Right forelimb (tissue), 1 donor: ENCODE data around the gene SPRY2.
"Not testable (repeated sequence)": the region's sequence is repeated elsewhere in the genome, so short reads cannot be mapped to it uniquely, and the experiment has no call there.

Source experiments
- DNase-seq: peaks from one replicate; pipeline ENCODE4 v3.0.0-alpha.2; 2018

The SPRY2 gene

DNA sequence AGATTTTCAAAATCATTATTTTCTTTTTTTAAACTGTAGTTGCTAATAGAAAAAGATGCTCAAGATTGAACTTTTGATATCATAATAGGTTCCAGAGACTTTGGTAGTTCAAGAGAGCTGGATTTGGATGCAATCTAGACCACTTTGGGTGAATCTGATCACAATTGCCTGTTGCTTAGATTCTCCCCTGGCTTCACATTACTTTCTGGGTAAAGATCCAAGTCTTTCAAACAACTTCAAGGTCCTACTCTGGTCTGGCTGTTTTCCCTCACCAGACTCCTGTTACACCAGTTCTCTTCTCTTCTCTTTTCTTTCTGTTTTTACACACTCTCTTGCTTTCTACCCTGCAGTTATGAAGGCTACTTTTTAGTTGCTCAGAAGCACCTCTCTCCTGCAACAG is 7.4 kb upstream of the SPRY2 start:
- DNase-seq: no peak

DNA sequence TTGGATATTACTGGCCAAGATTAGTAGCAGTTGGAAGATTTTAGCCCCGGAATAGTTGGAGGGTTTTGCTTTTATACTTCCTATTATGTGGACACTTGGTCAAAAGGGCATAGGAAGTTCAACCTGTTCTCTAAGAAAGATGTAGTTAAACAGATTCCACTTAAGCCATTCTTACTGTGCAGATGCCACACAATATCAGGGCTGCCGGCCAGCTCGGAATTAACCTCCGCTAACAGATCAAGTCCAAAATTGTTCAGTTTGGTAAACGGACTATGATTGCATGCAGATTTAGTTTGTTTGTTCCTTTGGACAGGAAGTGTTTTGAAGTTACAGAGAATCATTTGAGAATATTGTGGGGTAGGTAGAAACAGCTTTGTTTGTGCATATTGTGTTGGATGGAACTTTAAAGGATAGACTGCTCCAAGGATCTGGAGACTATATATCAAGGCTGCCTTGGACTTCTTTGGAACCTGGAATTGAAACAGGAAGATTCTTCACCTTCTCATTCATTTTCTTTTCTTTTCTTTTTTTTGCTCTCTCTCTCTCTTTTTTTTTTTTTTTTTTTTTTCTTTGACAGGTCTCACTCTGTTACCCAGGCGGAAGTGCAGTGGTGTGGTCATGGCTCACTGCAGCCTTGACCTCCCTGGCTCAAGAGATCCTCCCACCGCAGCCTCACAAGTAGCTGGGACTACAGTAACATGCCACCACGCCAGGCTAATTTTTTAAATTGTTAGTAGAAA is 5.0 kb upstream of the SPRY2 start:
- no peak for DNase-seq

DNA sequence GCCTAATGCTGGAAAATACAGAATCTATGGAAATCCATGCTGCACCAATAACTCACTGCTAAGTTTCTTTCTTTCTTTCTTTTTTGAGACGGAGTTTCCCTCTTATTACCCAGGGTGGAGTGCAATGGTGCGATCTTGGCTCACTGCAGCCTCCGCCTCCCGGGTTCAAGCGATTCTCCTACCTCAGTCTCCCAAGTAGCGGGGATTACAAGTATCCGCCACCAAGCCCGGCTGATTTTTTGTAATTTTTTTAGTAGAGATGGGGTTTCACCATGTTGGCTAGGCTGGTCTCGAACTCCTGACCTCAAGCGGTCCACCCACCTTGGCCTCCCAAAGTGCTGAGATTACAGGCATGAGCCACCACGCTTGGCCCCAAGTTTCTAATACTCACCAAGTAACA is 3.1 kb upstream of the SPRY2 start:
- DNase-seq: not testable (repeated sequence)

DNA sequence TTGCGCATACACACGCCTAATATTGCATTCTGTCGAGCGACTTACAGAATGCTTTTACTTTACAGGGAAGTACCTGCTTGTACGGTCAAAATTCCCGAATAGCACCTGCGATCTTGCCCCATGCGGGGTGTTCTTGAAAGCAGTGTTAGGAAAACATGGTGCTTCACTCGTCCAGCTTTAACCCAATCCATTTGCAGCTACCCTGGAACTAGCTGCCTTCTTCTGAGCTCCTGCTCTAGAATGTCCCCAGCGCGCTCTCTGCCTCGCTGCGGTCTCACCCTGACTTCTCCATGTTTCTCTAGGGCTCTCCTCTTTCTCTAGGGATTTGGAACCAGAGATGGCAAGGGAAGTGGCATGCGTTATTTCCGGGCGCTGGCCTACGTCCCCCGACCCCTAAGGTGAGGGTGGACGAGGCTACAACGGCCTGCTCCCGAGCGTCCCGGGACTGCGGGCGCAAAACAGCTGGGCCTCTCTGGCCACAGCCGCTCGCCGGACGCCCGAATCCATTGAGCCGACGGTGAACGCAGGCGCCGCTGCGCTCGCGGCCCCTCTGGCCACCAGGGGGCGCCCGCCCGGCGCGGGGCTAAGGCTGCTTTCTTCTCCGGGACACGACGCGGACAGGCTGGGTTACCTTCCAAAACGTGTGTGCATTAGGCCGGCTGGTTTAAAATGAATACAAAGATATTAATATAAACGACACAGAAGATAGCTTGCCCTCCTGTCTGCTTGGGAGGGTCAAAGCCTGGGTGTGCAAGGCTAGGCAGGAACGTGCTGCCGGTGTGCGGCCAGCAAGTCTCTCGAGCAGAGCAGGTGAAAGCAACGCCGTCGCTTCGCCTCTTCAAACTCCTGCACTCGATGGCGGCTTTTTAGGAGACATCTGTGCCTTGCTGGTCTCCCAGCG is 1.8 kb upstream of the SPRY2 start:
- peak; percentile 96 for DNase-seq

DNA sequence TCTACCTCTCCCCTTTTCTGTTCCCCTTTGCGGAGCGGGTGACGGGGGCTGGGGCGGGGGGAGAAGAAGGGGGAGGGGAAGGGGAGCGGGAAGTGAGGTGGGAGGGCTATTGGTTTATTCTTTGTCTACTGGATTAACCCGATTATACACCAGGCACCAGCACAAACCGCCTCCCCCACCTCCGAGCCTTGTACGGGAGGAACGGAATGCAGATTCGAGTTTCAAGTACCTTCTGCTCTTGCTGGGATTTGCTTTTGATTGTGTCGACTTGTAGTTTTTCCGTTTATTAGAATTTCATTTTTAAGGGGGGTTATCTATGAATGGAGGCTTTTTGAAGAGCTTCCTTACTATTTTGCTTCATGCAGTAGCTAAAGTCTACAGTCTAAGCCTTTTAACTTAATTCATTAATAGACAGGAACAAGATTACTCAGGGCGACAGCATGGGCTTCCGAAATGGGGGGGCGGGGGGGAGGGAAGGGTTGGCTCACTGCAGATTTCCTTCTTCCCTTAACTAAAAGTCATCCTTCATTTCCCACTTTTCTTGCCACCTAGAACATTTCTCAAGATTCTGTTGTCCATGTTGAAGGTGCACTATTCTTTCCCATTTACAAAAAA is 937 bp upstream of the SPRY2 start:
- peak; percentile 86 for DNase-seq

DNA sequence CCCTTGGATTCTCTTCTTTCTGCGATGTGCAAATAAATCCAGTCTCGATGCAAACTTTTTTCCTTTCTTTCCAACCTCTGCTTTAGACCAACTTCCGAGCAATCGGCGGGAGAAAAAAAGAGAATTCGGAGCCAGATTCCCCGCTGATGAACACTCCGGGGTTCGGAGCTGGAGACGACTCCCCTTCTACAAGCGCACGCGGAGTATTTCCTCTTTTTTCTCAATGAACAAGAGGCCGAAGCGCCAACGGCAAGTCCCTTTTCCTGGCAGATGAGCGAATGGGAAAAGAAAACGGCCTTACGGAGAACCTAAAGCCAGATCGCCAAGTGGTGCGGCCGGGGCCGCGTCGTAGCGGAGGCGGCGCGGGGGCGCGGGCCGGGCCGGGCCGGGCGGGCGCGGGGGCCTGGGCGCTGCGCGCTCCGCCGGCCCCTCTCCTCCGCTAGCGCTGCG is 250 bp downstream of the SPRY2 start:
- DNase-seq: no peak

DNA sequence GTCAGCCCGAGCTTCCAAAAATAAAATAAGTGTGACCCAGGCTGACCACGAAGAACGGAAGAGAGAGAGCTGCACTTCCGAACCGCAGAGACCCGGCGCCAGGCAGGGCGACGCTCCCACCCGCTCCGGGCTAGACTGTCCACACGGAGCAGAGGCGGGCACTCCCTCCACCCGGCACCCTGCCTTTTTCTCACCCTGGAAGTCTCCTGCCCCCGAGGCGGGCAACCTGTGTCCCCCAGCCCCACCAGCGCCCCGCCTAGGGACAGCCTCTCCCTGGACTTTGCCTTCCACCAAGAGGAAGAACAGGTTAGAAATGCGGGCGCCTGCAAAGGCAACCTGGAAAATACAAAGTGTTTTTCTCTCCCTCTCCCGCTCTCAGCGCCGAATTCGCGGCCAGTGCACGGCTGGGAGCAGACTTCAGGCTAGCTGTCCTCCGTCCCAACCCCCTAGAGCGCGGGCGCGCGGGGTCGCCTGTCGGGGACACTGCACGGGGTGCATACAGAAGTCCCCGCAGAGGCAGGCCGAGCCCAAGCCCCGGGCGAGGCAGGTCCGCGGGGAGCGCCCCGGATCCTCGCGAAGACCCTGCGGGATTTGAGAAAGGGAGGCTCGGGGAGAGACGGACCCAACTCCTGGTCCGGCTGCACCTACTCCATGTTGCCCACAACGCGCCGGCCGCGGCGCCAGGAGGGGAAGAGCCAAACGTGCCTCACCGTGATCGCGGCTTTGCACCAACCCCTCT is 845 bp downstream of the SPRY2 start:
- DNase-seq: peak; percentile 81

DNA sequence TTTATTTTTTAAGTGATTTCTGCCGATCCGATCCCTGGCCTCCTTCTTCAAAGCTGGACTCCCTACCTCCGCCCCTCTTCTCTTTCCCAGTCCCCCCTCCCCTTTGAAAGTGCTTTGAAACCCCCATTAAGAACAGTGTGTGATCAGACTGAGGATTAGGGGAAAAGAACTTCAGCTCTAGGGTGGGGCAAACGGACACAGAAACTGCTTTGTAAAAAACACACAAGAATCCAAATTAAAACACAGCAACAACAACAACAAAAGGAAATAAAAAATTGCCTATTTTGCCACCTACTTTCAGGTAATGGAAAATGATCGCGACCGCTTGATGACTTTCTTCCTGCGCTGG is 1.4 kb downstream of the SPRY2 start:
- no peak for DNase-seq

DNA sequence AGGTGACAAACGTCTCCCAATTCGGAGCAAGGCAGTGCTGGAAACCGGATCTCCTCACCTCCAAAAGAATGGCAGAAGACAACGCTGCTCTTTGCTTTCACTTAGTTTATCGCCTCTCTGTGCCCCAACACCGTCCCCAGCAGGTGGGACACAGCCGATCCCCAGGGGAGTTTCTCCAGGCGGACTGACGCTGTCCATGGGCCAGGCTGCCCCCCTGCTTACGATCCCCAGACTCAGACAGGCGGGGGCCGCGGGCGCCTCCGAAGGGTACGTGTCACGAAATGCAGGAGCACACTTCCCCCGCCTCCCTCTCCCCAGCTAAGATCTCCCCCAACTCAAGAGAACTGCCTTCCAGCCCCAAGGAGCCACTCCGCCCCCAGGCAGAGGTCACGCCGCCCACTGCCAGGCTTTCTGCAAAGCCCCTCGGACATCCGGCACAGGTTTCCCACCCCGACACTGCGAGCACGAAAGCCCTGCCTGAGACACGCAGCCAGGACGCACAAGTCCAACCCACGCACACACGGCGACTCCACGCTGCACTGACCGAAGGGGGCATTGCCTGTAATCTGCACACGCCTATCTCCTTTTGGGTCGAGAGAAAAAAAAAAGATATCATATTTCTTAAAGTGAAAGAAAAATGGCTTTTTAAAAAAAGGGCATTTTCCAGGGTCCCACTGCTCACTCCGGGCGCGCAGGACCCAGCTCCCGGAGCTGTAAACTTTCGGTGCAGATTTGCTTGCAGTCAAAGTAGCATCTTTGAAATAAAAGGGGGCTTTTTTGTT is 2.0 kb downstream of the SPRY2 start:
- DNase-seq: peak; percentile 89

DNA sequence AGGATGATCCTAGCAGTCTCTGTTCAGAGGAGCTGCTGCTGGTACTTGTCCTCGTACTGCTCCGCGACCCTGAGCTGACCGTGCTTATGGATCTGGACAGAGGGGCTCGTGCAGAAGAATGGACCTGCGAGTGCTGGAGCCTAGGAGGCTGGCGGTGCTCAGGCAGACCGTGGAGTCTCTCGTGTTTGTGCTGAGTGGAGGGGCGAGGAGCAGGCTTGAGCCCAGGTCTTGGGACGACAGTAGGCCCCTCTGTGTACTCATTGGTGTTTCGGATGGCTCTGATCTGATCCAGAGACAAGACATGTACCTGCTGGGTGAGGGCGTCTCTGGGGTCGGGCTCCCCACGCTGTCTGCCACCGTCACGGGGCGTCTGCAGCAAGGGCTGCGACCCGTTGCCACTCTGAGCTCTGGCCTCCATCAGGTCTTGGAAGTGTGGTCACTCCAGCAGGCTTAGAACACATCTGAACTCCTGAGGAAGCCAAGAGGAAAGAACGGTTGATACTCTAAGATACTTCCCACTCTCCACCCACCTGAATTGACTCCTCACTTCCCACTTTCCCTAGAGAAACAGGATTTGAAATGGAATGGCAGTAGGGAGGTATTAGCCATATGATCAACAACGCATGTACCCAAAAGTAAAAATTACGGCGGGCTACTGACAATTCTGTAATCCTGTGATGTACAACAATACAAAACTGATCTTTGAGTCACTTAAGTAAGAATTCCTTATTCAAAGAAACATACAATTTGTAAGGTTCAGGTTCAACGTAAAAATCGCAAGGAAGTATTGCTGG is 3.4 kb downstream of the SPRY2 start:
- peak; percentile 60 for DNase-seq

DNA sequence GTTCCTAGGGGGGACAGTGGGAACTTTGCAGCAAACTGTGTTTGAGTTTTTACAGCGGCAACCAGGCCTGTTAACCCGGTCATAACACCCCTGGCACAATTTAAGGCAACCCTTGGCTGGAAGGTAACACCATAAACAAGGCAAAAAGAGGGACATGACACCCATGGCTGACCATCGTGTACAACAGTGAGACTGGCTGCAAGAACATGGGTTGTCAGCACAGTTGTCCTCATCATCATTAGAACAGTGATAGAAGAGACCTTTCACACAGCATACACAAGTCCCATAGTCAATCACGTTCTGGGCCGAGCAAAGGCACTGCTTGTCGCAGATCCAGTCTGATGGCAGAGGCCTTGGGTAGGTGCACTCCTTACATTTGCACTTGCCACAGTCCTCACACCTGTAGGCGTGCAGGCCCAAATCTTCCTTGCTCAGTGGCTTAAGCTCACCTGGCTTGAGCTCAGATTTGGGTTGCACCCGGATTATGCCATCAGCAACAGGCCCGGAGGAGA is 4.1 kb downstream of the SPRY2 start:
- DNase-seq: peak; percentile 50

DNA sequence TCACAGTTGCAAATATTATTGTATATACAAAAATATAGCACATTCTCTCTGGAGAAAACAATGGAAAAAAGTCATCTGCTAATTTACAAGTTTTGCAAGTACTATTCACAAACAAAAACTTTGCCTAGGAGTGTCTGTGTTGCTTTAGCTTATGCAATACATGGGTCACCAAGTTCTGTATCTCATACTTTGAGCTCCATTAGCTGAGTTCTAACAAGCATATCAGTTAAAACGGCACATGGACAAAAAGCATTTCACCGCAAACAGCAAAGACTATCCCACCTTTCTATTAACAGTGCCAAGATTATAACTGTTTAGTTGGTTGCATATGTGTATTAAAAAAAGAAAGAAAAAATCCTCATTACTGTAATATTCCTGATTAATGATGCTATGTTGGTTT is 4.6 kb downstream of the SPRY2 start:
- no peak for DNase-seq

DNA sequence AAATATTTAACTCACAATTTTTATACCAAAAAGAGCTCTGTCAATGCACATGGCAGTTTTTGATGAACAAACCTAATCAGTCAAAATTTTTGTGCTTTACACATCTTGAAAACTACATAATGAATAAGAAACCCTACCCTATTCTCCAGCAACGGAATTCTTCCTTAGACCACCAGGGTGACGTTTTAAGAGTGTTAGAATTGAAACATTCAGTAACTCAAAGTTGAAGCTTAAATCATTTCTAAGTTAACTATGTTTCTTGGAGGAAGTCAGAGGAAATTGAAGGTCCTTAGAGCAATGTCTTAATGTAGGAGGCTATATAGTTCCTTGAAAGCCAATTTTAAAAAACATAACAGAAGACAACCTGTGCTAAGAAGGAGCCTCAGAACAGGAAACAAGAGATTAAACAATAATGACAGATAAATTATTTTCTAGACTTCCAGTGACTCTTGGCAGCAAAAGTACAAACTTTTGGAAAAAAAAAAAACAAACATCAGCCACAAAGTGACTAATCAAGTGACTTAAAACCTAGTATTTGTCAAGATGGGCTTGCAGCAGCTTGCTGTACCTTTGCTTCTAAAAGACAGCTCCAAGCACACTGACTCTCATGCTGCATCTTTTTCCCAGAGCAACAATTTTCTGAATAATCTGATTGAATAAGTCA is 6.2 kb downstream of the SPRY2 start:
- DNase-seq: no peak

DNA sequence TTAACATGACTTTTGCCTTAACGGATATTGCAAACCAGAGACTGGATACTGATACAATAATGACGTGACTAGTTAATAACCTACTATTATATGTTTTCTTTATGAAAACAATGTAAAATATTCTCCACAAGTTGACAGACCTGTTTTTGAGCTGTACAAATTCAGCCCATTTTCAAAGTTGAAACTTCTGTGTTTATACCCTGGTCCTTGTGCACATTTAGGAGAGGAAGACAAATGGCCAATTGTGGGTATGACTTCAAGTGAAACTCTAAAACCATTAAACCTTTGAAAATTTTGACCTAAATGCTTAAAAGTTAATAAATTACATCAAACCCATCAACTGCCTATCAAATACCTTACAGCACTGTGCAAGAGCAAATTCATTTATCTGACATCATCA is 8.9 kb downstream of the SPRY2 start:
- no peak for DNase-seq

DNA sequence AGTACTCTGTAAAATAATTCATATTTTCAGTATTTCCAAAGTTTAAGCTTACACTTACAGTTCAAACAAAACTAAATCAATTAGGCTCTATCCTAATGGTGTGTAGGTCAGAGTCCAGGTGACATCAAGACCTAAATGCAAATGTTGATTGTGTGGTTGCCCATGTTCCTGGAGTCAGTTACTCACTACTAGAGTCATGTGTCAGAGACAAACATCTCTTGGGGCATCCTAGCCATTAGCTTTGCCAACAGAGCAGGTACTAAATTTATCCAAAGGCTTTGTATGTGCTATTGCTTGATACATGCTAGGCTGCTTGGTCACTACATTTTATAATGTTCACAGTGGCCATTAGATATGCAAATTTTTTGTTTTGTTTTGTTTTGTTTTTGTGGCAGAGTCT is 11.7 kb downstream of the SPRY2 start:
- DNase-seq: no peak

DNA sequence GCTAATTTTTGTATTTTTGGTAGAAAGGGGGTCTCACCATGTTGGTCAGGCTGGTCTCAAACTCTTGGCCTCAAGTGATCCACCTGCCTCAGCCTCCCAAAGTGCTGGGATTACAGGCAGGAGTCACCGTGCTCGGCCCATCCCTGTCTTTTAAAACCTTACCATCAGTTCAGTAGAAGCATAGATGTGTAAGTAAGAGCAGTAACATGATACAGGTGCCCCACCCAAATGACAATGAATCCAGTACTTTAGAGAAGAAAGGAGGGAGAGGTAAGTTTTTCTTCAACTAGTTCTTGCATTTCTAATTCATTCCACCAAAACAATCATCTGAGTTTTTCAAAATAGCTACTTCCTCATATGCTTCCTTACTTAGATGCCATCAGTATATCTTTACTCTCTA is 21.9 kb downstream of the SPRY2 start:
- DNase-seq: no peak

DNA sequence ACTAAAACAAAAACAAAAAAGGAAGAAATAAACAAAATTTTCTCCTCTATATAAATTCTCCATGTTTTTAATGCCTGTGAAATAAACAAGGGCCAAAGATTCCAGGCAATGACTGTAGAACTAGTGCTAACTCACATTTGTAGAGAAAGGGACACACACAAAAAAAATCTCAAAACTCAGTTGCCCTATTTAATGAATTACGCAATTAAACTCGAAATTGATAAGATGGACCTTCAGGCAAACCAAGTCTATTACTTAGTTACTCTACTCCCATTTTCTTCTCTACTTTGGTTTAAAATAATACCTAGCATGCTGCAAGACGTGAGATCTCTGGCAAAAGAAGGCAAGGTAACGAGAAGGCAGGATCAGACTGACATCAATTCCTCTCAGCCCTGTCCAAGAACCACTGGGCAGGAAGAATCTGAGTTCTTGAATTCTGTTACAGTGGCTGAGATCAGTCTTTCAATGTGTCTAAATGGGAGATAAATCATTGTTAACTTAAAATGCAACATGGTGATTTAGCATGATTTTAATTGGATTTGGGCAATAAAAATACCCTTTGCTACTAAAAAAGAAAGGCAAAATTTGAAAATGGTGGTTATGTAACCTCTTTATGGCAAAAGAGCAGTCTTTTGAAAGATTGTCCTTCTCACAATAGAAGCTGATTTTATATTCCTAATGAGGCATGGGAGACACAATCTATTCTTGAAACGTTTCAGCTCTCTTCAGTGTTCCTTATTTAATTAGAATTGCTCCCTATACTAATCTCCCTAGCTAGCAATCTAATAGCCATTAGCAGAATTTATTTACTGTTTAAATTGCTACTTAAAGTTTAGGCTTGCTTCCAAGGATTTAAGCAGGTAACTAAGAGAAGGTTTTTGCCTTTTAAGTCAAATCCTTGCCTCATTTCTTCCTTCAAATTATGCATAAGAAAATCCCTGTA is 25.9 kb downstream of the SPRY2 start:
- DNase-seq: no peak

DNA sequence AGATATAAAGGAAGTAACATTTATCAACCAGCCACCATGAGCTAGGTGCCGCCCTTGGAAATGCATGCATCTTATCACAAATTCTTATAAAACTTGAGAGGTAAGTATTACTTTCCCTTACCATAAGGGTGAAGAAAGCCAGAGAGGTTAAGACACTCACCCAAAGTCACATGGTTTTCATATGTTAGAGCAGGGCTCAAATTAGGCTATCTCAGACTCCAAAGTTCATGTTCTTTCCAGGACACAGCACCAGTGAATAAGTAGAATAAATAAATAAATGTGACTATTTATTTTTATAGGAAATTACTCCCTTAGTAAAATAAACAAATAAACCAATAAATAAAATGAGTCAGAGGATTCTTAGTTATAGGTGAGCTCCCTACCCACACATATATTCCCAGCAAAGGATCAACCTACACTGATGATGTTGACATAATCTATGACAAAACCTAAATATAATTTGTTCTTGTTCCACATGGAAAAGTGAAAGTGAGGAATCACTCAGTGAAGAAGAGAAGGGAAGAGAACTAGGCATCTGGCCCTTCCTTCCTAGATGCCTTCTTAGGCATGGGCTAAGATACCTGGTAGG is 27.2 kb downstream of the SPRY2 start:
- DNase-seq: no peak

DNA sequence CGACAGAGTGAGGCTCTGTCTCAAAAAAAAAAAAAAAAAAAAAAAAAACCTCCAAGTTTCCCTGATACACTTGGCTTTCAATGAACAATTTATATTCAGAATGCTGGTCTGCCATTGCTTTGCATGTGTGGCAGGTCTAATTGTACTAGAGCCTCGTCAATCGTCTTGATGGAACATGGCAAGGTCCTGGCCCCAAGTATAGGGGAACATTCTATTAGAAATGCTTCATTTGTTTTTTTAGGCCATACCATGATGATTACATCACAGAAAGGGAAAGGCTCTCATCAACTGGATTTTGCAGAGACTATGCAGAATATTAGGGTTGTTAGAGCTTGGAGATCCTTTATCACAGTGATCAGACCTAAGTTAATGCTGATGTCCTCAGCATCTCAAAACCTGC is 28.0 kb downstream of the SPRY2 start:
- DNase-seq: no peak
